ENCODE data around the gene SPTSSB.

SPTSSB gene

GRCh38 chr3:161337311-161337710, 34.0 kb downstream of the SPTSSB start:
- no peak for DNase-seq

GRCh38 chr3:161336661-161337060, 34.7 kb downstream of the SPTSSB start:
- no peak for DNase-seq

GRCh38 chr3:161333696-161334095, 37.6 kb downstream of the SPTSSB start:
- no peak for DNase-seq

GRCh38 chr3:161332792-161333191, 38.5 kb downstream of the SPTSSB start:
- DNase-seq: no peak

GRCh38 chr3:161325059-161325458, 46.3 kb downstream of the SPTSSB start:
- DNase-seq: no peak

DNA sequence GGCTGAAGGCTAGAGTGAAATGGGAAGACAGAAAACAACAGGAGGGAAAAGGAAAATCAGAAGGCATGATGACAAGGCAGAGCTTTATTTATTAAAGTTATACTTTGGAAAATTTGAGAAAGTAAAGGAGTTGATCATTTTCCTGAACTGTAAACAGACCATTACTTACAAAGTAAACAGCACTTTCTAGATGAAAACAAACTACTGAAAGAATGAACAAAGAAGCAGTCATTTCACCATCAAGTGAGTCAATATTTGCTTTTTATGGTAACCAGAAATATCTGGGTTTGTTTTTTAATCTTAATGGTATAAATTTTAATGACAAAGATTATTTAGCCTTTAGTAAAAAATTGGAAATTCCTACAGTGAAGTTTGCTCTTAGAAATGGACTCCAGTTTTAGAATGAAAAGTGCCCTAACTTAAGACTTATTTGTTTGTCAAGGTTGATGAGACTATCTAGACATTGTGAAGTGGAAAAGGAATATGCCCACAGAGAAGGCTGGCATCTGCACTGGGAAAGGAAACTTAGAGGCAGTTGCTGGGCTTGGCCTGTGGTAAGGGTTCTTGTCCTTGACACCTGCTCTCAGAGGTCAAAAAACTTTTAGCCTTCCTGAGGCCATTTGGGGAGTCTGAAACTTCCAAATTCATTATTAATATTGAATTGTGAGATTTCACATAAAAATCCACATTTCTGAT, 47.2 kb downstream of the SPTSSB start:
- DNase-seq: no peak

- no peak for DNase-seq
These were observed 48.3 kb downstream of the SPTSSB start for GRCh38 chr3:161322781-161323568.

DNA sequence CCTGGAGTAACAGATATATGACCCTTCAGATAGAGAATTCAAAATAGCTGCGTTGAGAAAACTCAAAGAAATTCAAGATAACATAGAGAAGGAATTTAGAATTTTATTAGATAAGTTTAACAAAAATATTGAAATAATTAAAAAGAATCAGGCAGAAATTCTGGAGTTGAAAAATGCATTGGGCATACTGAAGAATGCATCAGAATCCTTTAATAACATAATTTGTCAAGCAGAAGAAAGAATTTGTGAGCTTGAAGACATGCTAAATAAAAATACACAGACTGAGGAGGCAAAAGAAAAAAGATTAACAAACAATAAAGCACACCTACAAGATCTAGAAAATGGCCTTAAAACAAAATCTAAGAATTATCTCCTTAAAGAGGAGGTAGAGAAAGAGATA, 50.5 kb downstream of the SPTSSB start:
- no peak for DNase-seq

DNA sequence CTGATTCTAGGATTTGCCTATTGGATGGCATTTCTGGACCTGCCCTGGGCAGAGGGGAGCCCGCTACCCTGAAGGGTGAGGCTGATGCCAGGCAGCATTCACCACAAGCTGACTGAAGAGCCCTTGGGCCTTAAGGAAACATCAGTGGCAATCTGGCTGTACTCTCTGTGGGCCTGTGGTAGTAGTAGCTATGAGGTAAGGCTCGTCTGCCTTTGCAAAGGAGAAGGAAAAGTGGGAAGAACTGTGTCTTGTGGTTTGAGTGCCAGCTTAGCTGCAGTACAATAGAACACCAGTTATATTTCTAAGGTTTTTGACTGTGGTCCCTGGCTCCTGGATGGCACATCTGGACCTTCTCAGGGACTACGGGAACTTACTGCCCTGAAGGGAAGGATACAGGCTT, 51.5 kb downstream of the SPTSSB start:
- DNase-seq: no peak

DNA sequence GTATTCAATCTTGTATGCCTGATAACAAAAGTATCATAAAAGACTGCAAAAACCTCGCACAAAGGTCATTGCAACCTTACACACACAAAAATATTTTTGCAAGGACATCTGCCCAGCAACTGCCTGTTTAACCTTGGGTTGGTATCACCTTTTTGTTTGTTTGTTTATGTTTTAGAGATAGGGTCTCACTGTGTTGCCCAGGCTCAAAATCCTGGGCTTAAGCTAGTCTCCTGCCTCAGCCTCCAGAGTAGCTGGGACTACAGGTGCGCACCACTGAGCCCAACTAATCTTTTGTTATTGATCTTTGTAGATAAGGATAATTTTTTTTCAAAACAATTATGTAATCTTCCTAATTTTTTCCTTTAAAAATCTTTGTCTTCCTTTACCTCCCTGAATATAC, 54.2 kb downstream of the SPTSSB start:
- no peak for DNase-seq

DNA sequence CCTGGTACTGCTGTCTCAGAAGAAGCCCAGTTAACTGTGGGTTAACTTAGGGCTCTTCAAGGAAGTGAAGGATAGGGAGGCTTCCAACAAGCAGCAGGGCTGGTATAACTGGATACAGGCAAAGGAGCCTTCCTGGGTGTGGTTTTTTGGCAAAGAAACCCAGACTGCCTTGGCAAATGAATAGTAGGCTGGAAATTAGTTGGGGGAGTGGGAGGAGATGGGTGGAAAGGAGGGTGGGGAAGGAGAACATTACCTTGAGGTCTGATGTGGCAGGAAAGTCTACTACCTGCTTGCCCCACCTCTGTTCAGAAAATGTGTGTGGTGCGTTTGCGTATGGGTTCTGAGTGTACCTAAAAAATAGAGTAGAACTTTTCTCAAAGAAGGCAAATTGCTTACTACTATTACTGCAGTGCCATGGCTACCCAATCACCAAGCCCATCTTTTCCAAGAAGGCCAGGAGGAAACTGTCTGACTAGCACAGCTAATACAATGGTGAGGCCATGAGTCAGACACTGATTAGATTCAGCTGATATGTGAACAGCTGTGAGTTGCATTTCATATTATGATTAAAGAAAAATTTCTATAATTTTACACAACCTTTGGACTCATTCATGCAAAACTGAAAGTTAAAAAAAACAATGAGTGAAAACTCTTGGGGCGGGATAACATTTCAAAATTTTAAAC, 55.2 kb downstream of the SPTSSB start:
- no peak for DNase-seq

DNA sequence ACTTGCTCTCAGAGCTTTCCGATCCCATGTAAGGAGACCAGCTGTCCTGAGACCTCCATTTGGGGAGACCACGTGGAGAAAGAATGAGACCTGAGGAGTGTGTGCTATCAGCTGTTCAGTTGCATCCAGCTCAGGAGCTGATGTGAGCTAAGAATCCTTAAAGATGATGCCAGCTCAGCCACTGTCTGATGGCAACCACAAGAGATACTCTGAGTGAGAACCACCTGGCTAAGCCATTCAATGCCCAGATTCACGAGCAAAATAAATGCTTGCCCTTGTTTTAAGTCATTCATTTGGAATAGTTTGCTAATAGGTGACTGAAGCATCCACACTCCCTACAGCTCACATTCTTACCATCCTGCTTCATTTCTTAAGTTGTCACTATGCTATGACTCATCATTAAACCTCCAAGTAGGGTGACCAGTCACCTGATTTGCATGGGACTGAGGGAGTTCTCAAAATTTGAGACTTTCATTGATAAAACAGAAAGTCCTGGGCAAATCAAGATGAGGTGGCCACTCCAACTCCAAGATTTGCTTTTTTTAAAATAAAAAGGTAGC, 56.4 kb downstream of the SPTSSB start:
- no peak for DNase-seq

DNA sequence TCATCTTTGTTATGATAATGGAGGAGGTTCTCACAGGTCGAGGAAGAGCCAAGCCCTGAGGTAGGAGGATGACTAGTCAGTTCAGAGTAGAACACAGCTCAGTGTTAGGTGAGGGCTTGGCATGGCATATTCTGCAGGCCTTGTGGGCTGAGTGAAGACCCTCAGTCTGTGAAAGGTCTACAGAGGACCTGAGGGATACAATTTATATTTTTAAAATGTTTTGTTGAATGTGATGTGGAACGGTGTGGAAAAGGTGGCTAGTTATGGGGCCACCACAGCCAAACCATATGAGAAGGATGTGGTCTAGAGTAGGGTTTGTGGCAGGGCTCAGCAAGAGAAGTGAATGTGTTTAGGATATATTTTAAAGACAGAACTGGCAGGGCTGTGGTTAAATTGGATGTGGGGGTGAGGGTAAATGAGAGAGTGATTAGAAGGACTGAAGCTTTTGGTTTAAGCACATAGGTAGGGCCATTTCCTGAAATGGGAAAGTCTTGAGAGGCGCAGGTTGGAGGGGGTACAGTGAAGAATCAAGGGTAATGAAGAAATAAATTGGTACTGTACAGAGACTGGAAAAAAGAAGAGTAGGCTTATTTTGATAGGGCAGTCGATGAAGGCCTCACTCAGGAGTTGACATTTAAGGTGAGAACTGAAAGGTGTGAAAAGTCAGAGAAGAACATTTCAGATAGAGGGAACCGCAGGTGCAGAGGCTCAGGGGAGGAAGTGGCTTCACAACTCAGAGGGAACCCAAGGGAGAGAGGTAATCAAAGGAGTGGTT, 60.5 kb downstream of the SPTSSB start:
- DNase-seq: no peak

- DNase-seq: no peak
These were observed 66.0 kb downstream of the SPTSSB start for GRCh38 chr3:161305095-161305991.

GRCh38 chr3:161296814-161297213, 74.5 kb downstream of the SPTSSB start:
- no peak for DNase-seq

- no peak for DNase-seq
These were observed 76.0 kb downstream of the SPTSSB start for GRCh38 chr3:161295325-161295724.

Measured in DMS153 (cell line).